ENCODE data around the gene ATG10.

GRCh38 chr5:82257729-82258128 is 285.9 kb downstream of the ATG10 start:
- TF ChIP-seq CTCF (IDR thresholded peaks at IDR 0.05) (no peak), POLR2A (IDR thresholded peaks at IDR 0.05) (no peak)

All from thyroid gland (tissue), 4 donors.